ENCODE results near the gene CDH2. TPM values are rescaled to one million over a fixed set of nuclear protein-coding genes. Genes with fewer than 3 reads are reported as not detected.

The CDH2 gene
- not detected for total RNA-seq
- polyA plus RNA-seq: 0.23 TPM

DNA sequence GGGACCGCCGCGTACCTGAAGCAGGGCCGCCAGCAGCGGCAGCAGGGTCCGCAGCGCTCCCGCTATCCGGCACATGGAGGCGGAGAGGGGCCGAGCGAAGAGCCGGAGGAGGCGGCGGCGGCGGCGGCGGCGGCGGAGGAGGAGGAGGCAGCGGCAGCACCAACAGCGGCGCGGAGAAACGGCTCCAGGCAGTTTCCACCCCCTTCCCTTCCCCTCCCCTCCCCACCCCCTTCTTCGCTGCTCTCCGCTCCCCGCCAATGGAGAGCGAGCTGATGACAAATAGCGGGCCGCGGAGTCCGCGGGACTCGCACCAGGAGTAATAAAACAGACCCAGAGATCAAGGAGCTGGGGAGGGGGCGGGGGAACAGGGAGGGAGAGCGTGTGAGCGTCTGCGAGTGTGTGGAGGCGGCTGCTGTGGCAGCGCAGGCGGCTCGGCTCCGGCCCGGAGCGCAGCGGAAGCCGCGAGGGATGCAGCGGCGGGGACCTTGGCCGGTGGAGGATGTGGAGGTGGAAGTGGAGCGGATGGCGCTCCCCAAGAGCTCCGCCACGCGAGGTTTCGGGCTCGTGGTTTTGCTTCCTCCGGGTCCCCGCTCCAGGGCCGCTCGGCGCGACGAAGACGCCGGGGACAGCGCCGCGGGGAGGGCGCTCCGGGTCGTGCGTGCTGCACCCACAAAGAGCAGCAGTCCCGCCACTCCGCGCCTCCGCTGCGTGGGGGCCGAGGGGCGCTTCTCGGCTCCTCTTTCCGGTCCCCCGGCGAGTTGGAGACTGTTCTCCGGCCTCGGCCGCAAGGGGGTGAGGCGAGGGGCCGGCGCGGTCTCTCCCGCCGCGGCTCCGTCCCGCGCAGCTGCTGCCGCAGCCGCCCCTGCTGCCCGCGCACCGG lies at the start of gene CDH2:
Gene CDH2 (minus strand): TSS at position 183 of the 880 bp plus-strand sequence. CDS start 108 bp downstream, at position 75.
- Histone ChIP-seq H3K4me3 (ENCODE audit: low read length) (no peak within 1 kb of the TSS), H3K9me3 (ENCODE audit: low read length) (no peaks in the 10 kb centered on the region), H3K4me1 (ENCODE audit: insufficient read depth, low read length) (no peaks in the 10 kb centered on the region), H3K36me3 (ENCODE audit: insufficient read depth, low read length) (no peaks in the 10 kb centered on the region), H3K27ac (ENCODE audit: low read depth, low read length) (no peak within 1 kb of the TSS), H3K27me3 (ENCODE audit: insufficient read depth, low read length, poor library complexity, severe bottlenecking) (peaks cover 3% of the 10 kb centered on the region)
- peaks cover 3 to 23% (median 12%) of the 10 kb centered on the region in 5 donors for H3K9me3 Mint-ChIP-seq
- peaks cover 15 to 35% of the 10 kb centered on the region in 2 donors for H3K27me3 Mint-ChIP-seq
- H3K36me3 Mint-ChIP-seq: no peaks in the 10 kb centered on the region
- CTCF ChIA-PET: no interaction called here
- H3K4me3 Mint-ChIP-seq: peak within 1 kb of the TSS; percentile 53 to 89 (median 82)
- no peak within 1 kb of the TSS for H3K27ac Mint-ChIP-seq
- DNase-seq: no peak
- peaks cover 7 to 12% (median 8%) of the 10 kb centered on the region in 3 donors for H3K4me1 Mint-ChIP-seq
- POLR2A ChIA-PET: no interaction called here

DNA sequence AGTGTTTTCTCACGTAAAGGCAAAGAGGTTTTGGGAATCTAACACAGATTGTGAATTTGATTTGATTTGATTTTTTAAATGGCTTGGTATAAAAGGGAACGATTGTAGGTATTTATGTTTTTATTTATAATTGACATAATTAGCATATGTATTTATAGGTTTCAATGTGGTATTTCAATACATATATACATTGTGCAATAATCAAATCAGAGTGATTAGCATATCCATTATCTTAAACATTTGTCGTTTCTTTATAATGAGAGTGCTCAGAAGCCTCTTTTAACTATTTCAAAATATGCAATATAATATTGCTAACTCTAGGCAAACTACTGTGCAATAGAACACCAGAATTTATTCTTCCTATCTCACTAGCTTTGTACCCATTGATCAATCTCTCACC lies 35.1 kb upstream of the CDH2 start:
- POLR2A ChIA-PET: no interaction called here

DNA sequence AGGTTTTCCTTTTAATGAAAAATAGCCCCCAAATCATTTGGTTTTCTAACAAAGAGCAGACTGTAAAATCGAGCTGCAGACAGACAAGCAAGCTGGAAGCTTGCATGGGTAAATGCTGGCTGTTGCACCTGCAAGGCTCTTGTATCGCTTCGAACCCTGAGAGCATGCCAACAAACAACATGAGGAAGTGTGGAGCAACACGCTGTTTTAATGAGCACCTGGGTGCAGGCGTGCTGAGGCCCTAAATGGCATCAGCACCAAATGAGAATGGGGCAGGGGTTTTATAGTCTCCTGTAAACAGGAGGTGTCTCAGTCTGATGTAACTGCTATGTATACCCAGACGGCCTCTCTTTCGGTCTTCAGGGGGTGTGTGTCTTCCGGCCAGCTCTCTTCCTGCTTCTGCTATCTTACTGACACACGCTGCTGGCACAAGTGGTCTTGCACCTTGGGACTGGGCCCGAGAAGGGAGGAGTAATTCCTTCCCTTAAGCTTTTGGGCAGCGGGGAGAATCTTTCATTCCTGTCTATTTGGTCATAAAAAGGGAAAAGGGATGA lies 31.9 kb upstream of the CDH2 start:
- Mint-ChIP-seq H3K27ac (no peak overlapping the region), H3K36me3 (no peaks in the 10 kb centered on the region), H3K4me3 (no peak overlapping the region), H3K27me3 (no peaks in the 10 kb centered on the region), H3K4me1 (peaks cover 0 to 2% (median 0%) of the 10 kb centered on the region in 3 donors), H3K9me3 (peaks cover 0 to 11% (median 4%) of the 10 kb centered on the region in 5 donors)
- Histone ChIP-seq H3K27ac (ENCODE audit: low read depth, low read length) (no peak overlapping the region), H3K27me3 (ENCODE audit: insufficient read depth, low read length, poor library complexity, severe bottlenecking) (no peaks in the 10 kb centered on the region), H3K9me3 (ENCODE audit: low read length) (no peaks in the 10 kb centered on the region), H3K4me1 (ENCODE audit: insufficient read depth, low read length) (no peaks in the 10 kb centered on the region), H3K36me3 (ENCODE audit: insufficient read depth, low read length) (no peaks in the 10 kb centered on the region), H3K4me3 (ENCODE audit: low read length) (no peak overlapping the region)
- no peak for DNase-seq
- CTCF ChIA-PET: no interaction called here
- POLR2A ChIA-PET: no interaction called here

More for the DNA sequence above, 35.1 kb upstream of the CDH2 start:
- Histone ChIP-seq H3K4me1 (ENCODE audit: insufficient read depth, low read length) (no peaks in the 10 kb centered on the region), H3K4me3 (ENCODE audit: low read length) (no peak overlapping the region), H3K36me3 (ENCODE audit: insufficient read depth, low read length) (no peaks in the 10 kb centered on the region), H3K27ac (ENCODE audit: low read depth, low read length) (no peak overlapping the region), H3K9me3 (ENCODE audit: low read length) (no peaks in the 10 kb centered on the region), H3K27me3 (ENCODE audit: insufficient read depth, low read length, poor library complexity, severe bottlenecking) (no peaks in the 10 kb centered on the region)
- H3K9me3 Mint-ChIP-seq: peaks cover 0 to 5% (median 4%) of the 10 kb centered on the region in 5 donors
- H3K27me3 Mint-ChIP-seq: no peaks in the 10 kb centered on the region
- no peak overlapping the region for H3K4me3 Mint-ChIP-seq
- peaks cover 0 to 2% (median 0%) of the 10 kb centered on the region in 3 donors for H3K4me1 Mint-ChIP-seq
- CTCF ChIA-PET: no interaction called here
- no peak overlapping the region for H3K27ac Mint-ChIP-seq
- H3K36me3 Mint-ChIP-seq: no peaks in the 10 kb centered on the region
- DNase-seq: no peak

DNA sequence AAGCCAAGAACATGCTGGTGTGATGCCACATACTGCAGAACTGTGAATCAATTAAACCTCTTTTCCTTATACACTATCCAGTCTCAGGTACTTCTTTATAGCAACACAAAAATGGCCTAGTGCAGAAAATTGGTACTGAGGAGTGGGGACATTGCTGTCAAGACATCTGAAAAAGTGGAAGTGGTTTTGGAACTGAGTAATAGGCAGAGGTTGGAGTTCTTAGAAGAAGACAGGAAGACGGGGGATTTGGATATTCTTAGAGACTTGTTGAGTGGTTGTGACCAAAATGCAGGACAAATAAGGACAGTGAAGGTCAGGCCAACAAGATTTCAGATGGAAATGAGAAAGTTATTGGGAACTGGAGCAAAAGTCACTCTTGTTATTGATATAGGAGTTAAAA lies 31.3 kb upstream of the CDH2 start:
- H3K4me3 Mint-ChIP-seq: no peak overlapping the region
- H3K27me3 Mint-ChIP-seq: no peaks in the 10 kb centered on the region
- H3K36me3 Mint-ChIP-seq: no peaks in the 10 kb centered on the region
- H3K4me1 Mint-ChIP-seq: peaks cover 0 to 2% (median 0%) of the 10 kb centered on the region in 3 donors
- H3K36me3 ChIP-seq (ENCODE audit: insufficient read depth, low read length): no peaks in the 10 kb centered on the region
- DNase-seq: no peak
- H3K27ac Mint-ChIP-seq: no peak overlapping the region
- POLR2A ChIA-PET: no interaction called here
- CTCF ChIA-PET: no interaction called here
- H3K9me3 Mint-ChIP-seq: peaks cover 0 to 11% (median 5%) of the 10 kb centered on the region in 5 donors
- H3K4me3 ChIP-seq (ENCODE audit: low read length): no peak overlapping the region
- no peaks in the 10 kb centered on the region for H3K27me3 ChIP-seq (ENCODE audit: insufficient read depth, low read length, poor library complexity, severe bottlenecking)
- no peaks in the 10 kb centered on the region for H3K9me3 ChIP-seq (ENCODE audit: low read length)
- no peak overlapping the region for H3K27ac ChIP-seq (ENCODE audit: low read depth, low read length)
- H3K4me1 ChIP-seq (ENCODE audit: insufficient read depth, low read length): no peaks in the 10 kb centered on the region

- ChIA-PET POLR2A (no interaction called here), CTCF (no interaction called here)
- no peaks in the 10 kb centered on the region for H3K27me3 ChIP-seq (ENCODE audit: insufficient read depth, low read length, poor library complexity, severe bottlenecking)
- H3K27ac Mint-ChIP-seq: no peak overlapping the region
- H3K4me1 ChIP-seq (ENCODE audit: insufficient read depth, low read length): no peaks in the 10 kb centered on the region
- no peaks in the 10 kb centered on the region for H3K9me3 ChIP-seq (ENCODE audit: low read length)
- no peaks in the 10 kb centered on the region for H3K36me3 Mint-ChIP-seq
- H3K4me3 Mint-ChIP-seq: no peak overlapping the region
- no peak overlapping the region for H3K27ac ChIP-seq (ENCODE audit: low read depth, low read length)
- H3K4me3 ChIP-seq (ENCODE audit: low read length): no peak overlapping the region
- peaks cover 0 to 2% (median 0%) of the 10 kb centered on the region in 3 donors for H3K4me1 Mint-ChIP-seq
- H3K27me3 Mint-ChIP-seq: no peaks in the 10 kb centered on the region
- DNase-seq: no peak
- H3K9me3 Mint-ChIP-seq: peaks cover 4 to 22% (median 5%) of the 10 kb centered on the region in 5 donors
- no peaks in the 10 kb centered on the region for H3K36me3 ChIP-seq (ENCODE audit: insufficient read depth, low read length)
These were observed 27.2 kb upstream of the CDH2 start for GRCh38 chr18:28204154-28204553.

DNA sequence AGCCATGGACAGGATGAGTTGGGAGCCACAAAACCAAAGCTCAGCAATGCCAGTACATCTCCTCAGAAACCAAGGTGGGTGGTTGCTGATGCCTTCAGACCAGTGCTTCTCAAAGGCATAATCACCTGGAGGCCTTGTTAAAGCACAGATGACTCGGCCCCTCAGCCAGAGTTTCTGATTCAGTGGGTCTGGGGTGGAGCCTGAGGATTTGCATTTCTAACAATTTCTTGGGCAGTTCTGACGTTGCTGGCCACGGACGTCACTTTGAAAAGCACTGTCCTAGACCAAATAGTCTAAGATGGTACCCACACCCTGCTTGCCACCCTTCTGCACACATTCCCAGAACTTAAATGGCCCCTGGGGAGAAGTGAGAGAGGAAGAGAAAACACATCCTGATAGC lies 24.1 kb upstream of the CDH2 start:
- Histone ChIP-seq H3K9me3 (ENCODE audit: low read length) (no peaks in the 10 kb centered on the region), H3K36me3 (ENCODE audit: insufficient read depth, low read length) (no peaks in the 10 kb centered on the region), H3K4me1 (ENCODE audit: insufficient read depth, low read length) (no peaks in the 10 kb centered on the region), H3K4me3 (ENCODE audit: low read length) (no peak overlapping the region), H3K27me3 (ENCODE audit: insufficient read depth, low read length, poor library complexity, severe bottlenecking) (no peaks in the 10 kb centered on the region), H3K27ac (ENCODE audit: low read depth, low read length) (no peak overlapping the region)
- ChIA-PET CTCF (no interaction called here), POLR2A (no interaction called here)
- Mint-ChIP-seq H3K27me3 (no peaks in the 10 kb centered on the region), H3K27ac (no peak overlapping the region), H3K36me3 (no peaks in the 10 kb centered on the region), H3K4me1 (no peaks in the 10 kb centered on the region), H3K9me3 (peaks cover 0 to 24% (median 5%) of the 10 kb centered on the region in 5 donors), H3K4me3 (no peak overlapping the region)
- no peak for DNase-seq

- no peaks in the 10 kb centered on the region for H3K4me1 Mint-ChIP-seq
- CTCF ChIA-PET: no interaction called here
- DNase-seq: no peak
- POLR2A ChIA-PET: no interaction called here
- Histone ChIP-seq H3K27me3 (ENCODE audit: insufficient read depth, low read length, poor library complexity, severe bottlenecking) (no peaks in the 10 kb centered on the region), H3K4me1 (ENCODE audit: insufficient read depth, low read length) (no peaks in the 10 kb centered on the region), H3K36me3 (ENCODE audit: insufficient read depth, low read length) (no peaks in the 10 kb centered on the region), H3K9me3 (ENCODE audit: low read length) (no peaks in the 10 kb centered on the region), H3K27ac (ENCODE audit: low read depth, low read length) (no peak overlapping the region), H3K4me3 (ENCODE audit: low read length) (no peak overlapping the region)
- H3K27ac Mint-ChIP-seq: no peak overlapping the region
- H3K36me3 Mint-ChIP-seq: no peaks in the 10 kb centered on the region
- no peak overlapping the region for H3K4me3 Mint-ChIP-seq
- peaks cover 0 to 18% (median 8%) of the 10 kb centered on the region in 5 donors for H3K9me3 Mint-ChIP-seq
- no peaks in the 10 kb centered on the region for H3K27me3 Mint-ChIP-seq
These were observed 21.7 kb upstream of the CDH2 start for GRCh38 chr18:28198620-28199019.

DNA sequence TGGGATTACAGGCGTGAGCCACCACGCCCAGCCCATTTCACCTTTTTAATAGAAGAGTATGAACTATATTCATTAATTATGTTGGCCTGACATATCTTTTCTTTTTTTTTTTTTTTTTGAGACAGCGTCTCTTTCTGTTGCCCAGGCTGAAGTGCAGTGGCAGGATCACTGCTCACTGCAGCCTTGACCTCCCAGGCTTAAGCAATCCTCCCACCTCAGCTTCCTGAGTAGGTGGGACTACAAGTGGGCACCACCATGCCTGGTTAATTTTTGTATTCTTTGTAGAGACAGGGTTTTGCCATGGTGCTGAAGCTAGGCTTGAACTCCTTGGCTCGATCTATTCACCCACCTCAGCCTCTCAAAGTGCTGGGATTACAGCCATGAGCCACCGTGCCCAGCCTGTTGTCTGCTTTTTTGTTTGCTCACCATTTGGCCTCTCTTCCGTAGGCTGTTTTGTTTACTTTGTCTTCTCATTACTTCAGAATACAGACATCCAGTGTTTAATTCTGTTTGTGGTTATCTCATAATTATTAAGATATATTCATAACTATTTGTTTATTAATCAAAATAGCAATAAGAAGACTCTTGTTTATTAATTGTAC lies 16.3 kb upstream of the CDH2 start:
- CTCF ChIA-PET: no interaction called here
- no peaks in the 10 kb centered on the region for H3K27me3 Mint-ChIP-seq
- H3K4me3 ChIP-seq (ENCODE audit: low read length): no peak overlapping the region

More for the DNA sequence above, 16.3 kb upstream of the CDH2 start:
- Histone ChIP-seq H3K9me3 (ENCODE audit: low read length) (no peaks in the 10 kb centered on the region), H3K27ac (ENCODE audit: low read depth, low read length) (no peak overlapping the region), H3K27me3 (ENCODE audit: insufficient read depth, low read length, poor library complexity, severe bottlenecking) (no peaks in the 10 kb centered on the region), H3K4me1 (ENCODE audit: insufficient read depth, low read length) (no peaks in the 10 kb centered on the region), H3K36me3 (ENCODE audit: insufficient read depth, low read length) (no peaks in the 10 kb centered on the region)
- Mint-ChIP-seq H3K27ac (no peak overlapping the region), H3K4me1 (no peaks in the 10 kb centered on the region), H3K36me3 (no peaks in the 10 kb centered on the region), H3K9me3 (peaks cover 0 to 9% (median 3%) of the 10 kb centered on the region in 5 donors), H3K4me3 (no peak overlapping the region)
- POLR2A ChIA-PET: no interaction called here
- DNase-seq: no peak

Measured in CD8-positive, alpha-beta memory T cell (primary cell).